ENCODE results near the gene ARHGAP8. TPM values are rescaled to one million over a fixed set of nuclear protein-coding genes. Genes with fewer than 3 reads are reported as not detected.

Gene ARHGAP8
- polyA plus RNA-seq, 2 of the 4 experiments (the other 2 are of a cell fraction): 1.2 to 3.8 TPM

- TF ChIP-seq, protein P1, sequence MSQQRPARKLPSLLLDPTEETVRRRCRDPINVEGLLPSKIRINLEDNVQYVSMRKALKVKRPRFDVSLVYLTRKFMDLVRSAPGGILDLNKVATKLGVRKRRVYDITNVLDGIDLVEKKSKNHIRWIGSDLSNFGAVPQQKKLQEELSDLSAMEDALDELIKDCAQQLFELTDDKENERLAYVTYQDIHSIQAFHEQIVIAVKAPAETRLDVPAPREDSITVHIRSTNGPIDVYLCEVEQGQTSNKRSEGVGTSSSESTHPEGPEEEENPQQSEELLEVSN (IDR thresholded peaks at IDR 0.05; ENCODE audit: borderline replicate concordance, low read depth): no peak
- TF ChIP-seq NFE2L2 (conservative IDR thresholded peaks at IDR 0.05; ENCODE audit: low read length) (no peak), KDM5A (IDR thresholded peaks at IDR 0.05) (no peak), JUN (IDR thresholded peaks at IDR 0.05) (no peak)
Observed at GRCh38 chr22:44809456-44809855, 57.1 kb downstream of the ARHGAP8 start (continued).

DNA sequence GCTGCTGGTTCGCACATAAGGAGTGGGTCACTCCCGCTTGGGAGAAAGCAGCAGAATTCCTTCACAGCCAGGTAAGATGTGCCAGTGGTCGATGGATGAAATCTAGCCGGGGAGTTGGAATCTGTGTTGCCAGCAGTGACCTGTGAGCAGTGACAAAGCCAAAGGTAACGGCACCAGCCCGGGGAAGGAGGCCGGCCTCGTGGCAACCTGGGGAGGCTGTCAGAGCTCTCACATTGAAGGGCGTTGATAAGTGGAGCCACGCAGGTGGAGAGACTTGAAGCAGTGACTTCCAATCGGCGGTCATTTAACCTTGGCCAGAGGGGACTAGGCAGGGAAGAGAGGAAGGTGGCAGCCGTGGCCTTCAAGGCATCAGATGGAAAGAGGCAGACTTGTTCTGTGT, 58.8 kb downstream of the ARHGAP8 start:
- ATAC-seq: no peak
- Histone ChIP-seq H3K9me3 (no peaks in the 10 kb centered on the region), H3K4me1 (no peaks in the 10 kb centered on the region), H3K27ac (no peak overlapping the region), H3K4me2 (no peak overlapping the region), H3K4me3 (no peak overlapping the region)
- no peak for DNase-seq (ENCODE audit: low read depth in 1 of 2, low spot score in 1 of 2)
- ChIA-PET POLR2A (no interaction called here), CTCF (interaction anchor here (0.6 to 0.7 kb wide), 2 partner anchors 14 to 452 kb away, joined by 3 read pairs; no protein-coding TSS in a partner anchor)
- TF ChIP-seq HDAC2 (IDR thresholded peaks at IDR 0.05): no peak
- TF ChIP-seq, protein P2, sequence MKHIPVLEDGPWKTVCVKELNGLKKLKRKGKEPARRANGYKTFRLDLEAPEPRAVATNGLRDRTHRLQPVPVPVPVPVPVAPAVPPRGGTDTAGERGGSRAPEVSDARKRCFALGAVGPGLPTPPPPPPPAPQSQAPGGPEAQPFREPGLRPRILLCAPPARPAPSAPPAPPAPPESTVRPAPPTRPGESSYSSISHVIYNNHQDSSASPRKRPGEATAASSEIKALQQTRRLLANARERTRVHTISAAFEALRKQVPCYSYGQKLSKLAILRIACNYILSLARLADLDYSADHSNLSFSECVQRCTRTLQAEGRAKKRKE (CRISPR knock-in tag; IDR thresholded peaks at IDR 0.05; ENCODE audit: low read depth): no peak
- no peak for TF ChIP-seq SMC3 (IDR thresholded peaks at IDR 0.05)
- TF ChIP-seq HMGXB4 (CRISPR knock-in tag; IDR thresholded peaks at IDR 0.05; ENCODE audit: borderline replicate concordance): no peak
- no peak for TF ChIP-seq ZSCAN20 (CRISPR knock-in tag; IDR thresholded peaks at IDR 0.05)
- TF ChIP-seq FOXS1 (CRISPR knock-in tag; IDR thresholded peaks at IDR 0.05): no peak
- TF ChIP-seq HOXB5 (CRISPR knock-in tag; IDR thresholded peaks at IDR 0.05): no peak
- TF ChIP-seq, protein P1 (IDR thresholded peaks at IDR 0.05; ENCODE audit: borderline replicate concordance, low read depth): no peak
- TF ChIP-seq ZNF302 (CRISPR knock-in tag; IDR thresholded peaks at IDR 0.05): no peak
- TF ChIP-seq, protein P3, sequence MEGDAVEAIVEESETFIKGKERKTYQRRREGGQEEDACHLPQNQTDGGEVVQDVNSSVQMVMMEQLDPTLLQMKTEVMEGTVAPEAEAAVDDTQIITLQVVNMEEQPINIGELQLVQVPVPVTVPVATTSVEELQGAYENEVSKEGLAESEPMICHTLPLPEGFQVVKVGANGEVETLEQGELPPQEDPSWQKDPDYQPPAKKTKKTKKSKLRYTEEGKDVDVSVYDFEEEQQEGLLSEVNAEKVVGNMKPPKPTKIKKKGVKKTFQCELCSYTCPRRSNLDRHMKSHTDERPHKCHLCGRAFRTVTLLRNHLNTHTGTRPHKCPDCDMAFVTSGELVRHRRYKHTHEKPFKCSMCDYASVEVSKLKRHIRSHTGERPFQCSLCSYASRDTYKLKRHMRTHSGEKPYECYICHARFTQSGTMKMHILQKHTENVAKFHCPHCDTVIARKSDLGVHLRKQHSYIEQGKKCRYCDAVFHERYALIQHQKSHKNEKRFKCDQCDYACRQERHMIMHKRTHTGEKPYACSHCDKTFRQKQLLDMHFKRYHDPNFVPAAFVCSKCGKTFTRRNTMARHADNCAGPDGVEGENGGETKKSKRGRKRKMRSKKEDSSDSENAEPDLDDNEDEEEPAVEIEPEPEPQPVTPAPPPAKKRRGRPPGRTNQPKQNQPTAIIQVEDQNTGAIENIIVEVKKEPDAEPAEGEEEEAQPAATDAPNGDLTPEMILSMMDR (IDR thresholded peaks at IDR 0.05): no peak
- TF ChIP-seq CHD4 (IDR thresholded peaks at IDR 0.05; ENCODE audit: borderline replicate concordance): no peak
- TF ChIP-seq, protein P4, sequence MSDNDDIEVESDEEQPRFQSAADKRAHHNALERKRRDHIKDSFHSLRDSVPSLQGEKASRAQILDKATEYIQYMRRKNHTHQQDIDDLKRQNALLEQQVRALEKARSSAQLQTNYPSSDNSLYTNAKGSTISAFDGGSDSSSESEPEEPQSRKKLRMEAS (IDR thresholded peaks at IDR 0.05): no peak
- TF ChIP-seq RNF2 (IDR thresholded peaks at IDR 0.05; ENCODE audit: borderline replicate concordance, low read depth): no peak
- TF ChIP-seq GATA3 (IDR thresholded peaks at IDR 0.05; ENCODE audit: borderline replicate concordance): no peak
- no peak for TF ChIP-seq RAD21 (conservative IDR thresholded peaks at IDR 0.05 in 1 of 2, IDR thresholded peaks at IDR 0.05 in 1 of 2)
- no peak for TF ChIP-seq MYC (IDR thresholded peaks at IDR 0.05; ENCODE audit: borderline replicate concordance, low read length)
- TF ChIP-seq EP300 (IDR thresholded peaks at IDR 0.05): no peak
- TF ChIP-seq MAFK (IDR thresholded peaks at IDR 0.05; ENCODE audit: partially characterized antibody): no peak
- FAIRE-seq: no peak
- 91% methylated on average over 13 of the region's 13 CpGs for WGBS (ENCODE audit: missing lambda C conversion rate)

All from A549 (cell line).